Brain microvascular endothelial cell (primary cell): ENCODE data around the gene PKP1.

Source experiments
- DNase-seq: peaks from one replicate; pipeline ENCODE4 v3.0.0-alpha.2; 2020
- H3K27ac ChIP-seq: fragments of 250-450 bp; sonication (Bioruptor Pico); 2 replicates; pipeline ENCODE4 v1.5.1; 2020; ENCODE audit warnings: mild to moderate bottlenecking, moderate library complexity
- H3K27me3 ChIP-seq: fragments of 250-450 bp; sonication (Bioruptor Pico); replicated peaks from 2 replicates; pipeline ENCODE4 v1.5.1; 2020; ENCODE audit warnings: mild to moderate bottlenecking
- H3K36me3 ChIP-seq: fragments of 250-450 bp; sonication (Bioruptor Pico); replicated peaks from 2 replicates; pipeline ENCODE4 v1.5.1; 2020; ENCODE audit warnings: mild to moderate bottlenecking
- H3K4me3 ChIP-seq: 2 replicates; pipeline ENCODE4 v1.5.1; 2011; ENCODE audit warnings: low read depth, mild to moderate bottlenecking, control low read depth, low read length, moderate library complexity
- in situ Hi-C: cut with HindIII; loops from 2 replicates; pipeline ENCODE4 v1.10.0; 2017; ENCODE audit warnings: low sequenced_read_pairs, low pct_ligation_motif_present
- TF ChIP-seq, protein P1 (sequence below): IDR thresholded peaks from 2 replicates; pipeline ENCODE4 v1.5.1; 2011; ENCODE audit warnings: low read depth, mild to moderate bottlenecking, moderate library complexity, low read length, control low read depth, inconsistent platforms; ENCODE audit errors: missing control alignments

Gene PKP1

DNA sequence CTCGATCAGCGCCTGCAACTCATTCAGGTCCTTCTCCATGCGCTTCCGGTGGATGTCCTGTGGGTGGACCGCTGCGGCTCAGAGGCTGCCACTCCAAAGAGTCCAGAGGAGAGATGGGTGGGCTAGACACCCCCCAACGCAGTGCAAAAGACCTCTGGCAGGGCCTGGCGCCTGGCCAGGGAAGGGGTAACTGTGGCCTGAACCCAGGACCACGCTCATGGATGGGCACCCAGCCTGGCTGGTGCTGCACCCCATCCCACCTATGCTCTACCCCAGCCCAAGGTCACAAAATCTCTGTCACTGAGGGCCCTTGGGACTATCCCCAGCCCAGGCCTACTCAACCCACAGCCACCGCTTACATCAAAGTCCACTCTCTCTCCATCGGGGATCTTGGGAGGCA is 81.9 kb downstream of the PKP1 start:
- no peak for DNase-seq

DNA sequence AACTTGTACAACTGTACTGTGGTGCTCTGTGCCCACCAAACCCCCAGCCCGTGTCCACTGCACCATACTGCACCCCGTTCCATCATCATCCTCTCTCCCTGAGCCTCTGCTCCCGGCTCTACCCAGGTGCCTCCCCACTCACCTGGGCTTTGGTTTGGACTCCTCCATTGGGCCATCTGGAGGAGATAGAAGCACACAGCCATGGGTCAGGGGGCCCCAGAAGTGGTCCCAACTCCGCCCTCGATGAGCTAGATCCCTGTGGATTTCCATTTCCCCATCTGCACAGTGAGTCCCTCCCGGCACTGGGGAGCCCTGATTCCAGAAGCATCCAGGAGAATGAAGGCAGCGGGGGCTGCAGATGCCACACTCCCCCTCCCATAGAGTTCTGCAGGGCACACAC is 83.4 kb downstream of the PKP1 start:
- Histone ChIP-seq H3K27ac (no peak overlapping the region), H3K4me3 (no peak overlapping the region), H3K27me3 (peaks cover 6% of the 10 kb centered on the region), H3K36me3 (no peaks in the 10 kb centered on the region)
- DNase-seq: no peak
- TF ChIP-seq, protein P1, sequence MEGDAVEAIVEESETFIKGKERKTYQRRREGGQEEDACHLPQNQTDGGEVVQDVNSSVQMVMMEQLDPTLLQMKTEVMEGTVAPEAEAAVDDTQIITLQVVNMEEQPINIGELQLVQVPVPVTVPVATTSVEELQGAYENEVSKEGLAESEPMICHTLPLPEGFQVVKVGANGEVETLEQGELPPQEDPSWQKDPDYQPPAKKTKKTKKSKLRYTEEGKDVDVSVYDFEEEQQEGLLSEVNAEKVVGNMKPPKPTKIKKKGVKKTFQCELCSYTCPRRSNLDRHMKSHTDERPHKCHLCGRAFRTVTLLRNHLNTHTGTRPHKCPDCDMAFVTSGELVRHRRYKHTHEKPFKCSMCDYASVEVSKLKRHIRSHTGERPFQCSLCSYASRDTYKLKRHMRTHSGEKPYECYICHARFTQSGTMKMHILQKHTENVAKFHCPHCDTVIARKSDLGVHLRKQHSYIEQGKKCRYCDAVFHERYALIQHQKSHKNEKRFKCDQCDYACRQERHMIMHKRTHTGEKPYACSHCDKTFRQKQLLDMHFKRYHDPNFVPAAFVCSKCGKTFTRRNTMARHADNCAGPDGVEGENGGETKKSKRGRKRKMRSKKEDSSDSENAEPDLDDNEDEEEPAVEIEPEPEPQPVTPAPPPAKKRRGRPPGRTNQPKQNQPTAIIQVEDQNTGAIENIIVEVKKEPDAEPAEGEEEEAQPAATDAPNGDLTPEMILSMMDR: no peak
- in situ Hi-C loops: no loop called here

More for the DNA sequence above, 81.9 kb downstream of the PKP1 start:
- no peaks in the 10 kb centered on the region for H3K27me3 ChIP-seq
- H3K4me3 ChIP-seq: no peak overlapping the region
- H3K27ac ChIP-seq: no peak overlapping the region
- in situ Hi-C loops: no loop called here
- H3K36me3 ChIP-seq: no peaks in the 10 kb centered on the region
- TF ChIP-seq, protein P1: no peak

DNA sequence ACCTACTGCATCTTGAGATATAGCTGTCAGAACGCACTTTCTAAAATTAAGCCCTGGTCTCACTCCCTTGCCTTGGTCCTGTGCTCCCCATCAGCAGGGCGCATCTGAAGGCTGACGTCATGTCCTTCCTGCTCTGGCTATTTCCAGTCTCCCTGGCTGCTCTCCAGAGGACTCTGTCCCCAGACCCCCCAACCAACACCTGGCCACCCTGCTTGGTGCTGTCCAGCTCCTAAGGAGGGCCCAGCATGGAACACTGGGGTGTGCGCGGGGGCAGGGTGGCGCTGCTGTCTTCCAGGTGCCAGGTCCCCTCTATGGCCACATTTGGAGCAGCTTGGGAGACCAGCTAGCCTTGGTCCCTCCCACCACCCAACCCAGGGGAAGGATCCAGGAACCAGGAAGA is 85.9 kb downstream of the PKP1 start:
- no peak for DNase-seq
- TF ChIP-seq, protein P1: no peak
- in situ Hi-C loops: no loop called here
- Histone ChIP-seq H3K27ac (no peak overlapping the region), H3K27me3 (peaks cover 22% of the 10 kb centered on the region), H3K36me3 (no peaks in the 10 kb centered on the region), H3K4me3 (no peak overlapping the region)

DNA sequence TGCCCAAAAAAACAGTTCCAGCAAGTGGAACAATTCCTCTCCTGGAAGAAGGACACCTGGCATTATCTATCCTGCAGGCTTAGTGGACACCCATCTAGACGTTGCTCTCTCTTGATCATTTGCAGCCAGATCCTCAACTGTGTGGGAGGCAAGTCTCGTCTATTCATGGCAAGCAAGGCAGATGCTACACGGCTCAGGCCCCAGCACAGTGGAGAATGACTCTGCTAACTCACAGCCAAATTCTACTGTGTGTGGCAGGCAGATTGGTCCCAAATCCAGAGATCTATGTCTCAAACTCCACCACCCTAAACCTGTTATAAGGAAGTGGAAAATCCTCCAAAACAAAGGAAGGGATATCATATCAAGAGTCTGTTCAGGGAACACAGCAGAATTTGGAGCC is 87.2 kb downstream of the PKP1 start:
- Histone ChIP-seq H3K4me3 (no peak overlapping the region), H3K27me3 (peaks cover 28% of the 10 kb centered on the region), H3K36me3 (no peaks in the 10 kb centered on the region), H3K27ac (no peak overlapping the region)
- in situ Hi-C loops: no loop called here
- TF ChIP-seq, protein P1: no peak
- DNase-seq: no peak

DNA sequence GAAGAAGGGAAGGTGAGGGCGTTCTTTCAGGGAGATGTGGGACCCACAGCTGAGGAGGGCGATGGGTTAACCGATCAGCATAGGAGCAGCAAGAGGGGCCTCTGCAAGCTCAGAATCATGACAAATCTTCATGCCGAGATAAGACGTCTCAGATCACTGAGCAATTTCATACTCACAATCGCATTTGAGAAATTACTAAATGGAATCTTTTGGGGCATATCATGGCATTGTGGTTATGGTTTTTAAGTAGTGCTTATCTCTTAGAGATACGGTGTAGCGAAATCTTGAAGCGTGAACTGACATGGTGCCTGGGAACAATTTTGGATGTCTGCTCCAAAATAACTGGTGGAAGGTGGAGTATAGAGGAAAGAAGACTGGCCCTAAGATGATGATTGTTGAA is 88.0 kb downstream of the PKP1 start:
- in situ Hi-C loops: no loop called here
- Histone ChIP-seq H3K36me3 (no peaks in the 10 kb centered on the region), H3K27me3 (peaks cover 28% of the 10 kb centered on the region), H3K4me3 (no peak overlapping the region), H3K27ac (no peak overlapping the region)
- no peak for DNase-seq
- TF ChIP-seq, protein P1: no peak

DNA sequence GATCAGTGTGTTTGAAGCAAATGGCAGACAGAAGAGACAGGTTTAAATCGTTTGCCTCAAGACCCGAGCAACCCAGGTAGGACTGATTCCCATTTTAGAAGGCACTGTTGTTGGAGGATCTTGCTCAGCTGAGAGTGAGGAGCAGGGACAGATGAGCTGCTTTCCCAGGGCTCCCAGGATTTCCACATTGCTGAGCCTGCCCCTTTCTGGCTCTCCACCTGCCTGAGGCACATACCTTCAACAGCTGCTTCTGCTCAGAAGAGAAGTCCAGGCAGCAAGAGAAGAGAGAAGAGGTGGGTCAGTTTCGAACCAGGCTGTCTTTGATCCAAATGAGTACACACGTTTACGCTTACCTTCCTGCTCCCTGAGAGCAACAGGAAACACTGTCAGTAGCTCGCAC is 88.5 kb downstream of the PKP1 start:
- Histone ChIP-seq H3K36me3 (no peaks in the 10 kb centered on the region), H3K4me3 (no peak overlapping the region), H3K27ac (no peak overlapping the region), H3K27me3 (peaks cover 33% of the 10 kb centered on the region)
- in situ Hi-C loops: no loop called here
- no peak for DNase-seq
- TF ChIP-seq, protein P1: no peak
